GM23338 (cell line): Measurements from ENCODE around the gene TMEM51. TPM values are rescaled to one million over a fixed set of nuclear protein-coding genes. Genes with fewer than 3 reads are reported as not detected.

Experiments
- ATAC-seq: fragments of 200-7000 bp; cut with Tn5 transposase; 3 replicates; pipeline ENCODE4 v1.9.1; 2020
- DNase-seq: peaks from one replicate; pipeline ENCODE4 v3.0.0-alpha.2; 2015; ENCODE audit warnings: low spot score
- H2AFZ ChIP-seq: fragments of 200-600 bp; sonication (generic); 2 replicates; pipeline ENCODE4 v1.8.0; 2016; ENCODE audit warnings: antibody characterized with exemption, mild to moderate bottlenecking, moderate library complexity
- H3F3A ChIP-seq: fragments of 200-600 bp; sonication (generic); replicated peaks from 2 replicates; pipeline ENCODE4 v1.8.0; 2017; ENCODE audit warnings: antibody characterized with exemption, mixed run types, low read depth
- H3K27ac ChIP-seq: fragments of 200-600 bp; sonication (generic); 2 replicates; pipeline ENCODE4 v1.6.1; 2016; ENCODE audit warnings: low read depth
- H3K27me3 ChIP-seq: fragments of 200-600 bp; sonication (generic); 2 replicates; pipeline ENCODE4 v1.8.0; 2016; ENCODE audit warnings: mild to moderate bottlenecking, mixed run types, moderate library complexity; ENCODE audit not compliant: insufficient read depth
- H3K36me3 ChIP-seq: fragments of 200-600 bp; sonication (generic); 2 replicates; pipeline ENCODE4 v1.8.0; 2016; ENCODE audit warnings: mild to moderate bottlenecking; ENCODE audit not compliant: insufficient read depth
- H3K4me1 ChIP-seq: fragments of 200-600 bp; sonication (generic); 2 replicates; pipeline ENCODE4 v1.8.0; 2016; ENCODE audit warnings: mild to moderate bottlenecking, moderate library complexity; ENCODE audit not compliant: insufficient read depth
- H3K4me2 ChIP-seq: fragments of 200-600 bp; sonication (generic); 2 replicates; pipeline ENCODE4 v1.7.1; 2017; ENCODE audit warnings: mixed run types
- H3K4me3 ChIP-seq: fragments of 200-600 bp; sonication (generic); 2 replicates; pipeline ENCODE4 v1.6.1; 2016; ENCODE audit warnings: mixed run types
- H3K79me2 ChIP-seq: fragments of 200-600 bp; sonication (generic); replicated peaks from 2 replicates; pipeline ENCODE4 v1.8.0; 2017; ENCODE audit warnings: mild to moderate bottlenecking; ENCODE audit not compliant: insufficient read depth
- H3K9me2 ChIP-seq: fragments of 200-600 bp; sonication (generic); 2 replicates; pipeline ENCODE4 v1.8.0; 2017; ENCODE audit not compliant: insufficient read depth
- H4K20me1 ChIP-seq: fragments of 200-600 bp; sonication (generic); replicated peaks from 2 replicates; pipeline ENCODE4 v1.8.0; 2017; ENCODE audit warnings: mild to moderate bottlenecking; ENCODE audit not compliant: insufficient read depth
- H3K27ac Mint-ChIP-seq: 2 replicates; pipeline ENCODE4 v1.8.0; 2020; ENCODE audit warnings: inconsistent platforms, mild to moderate bottlenecking, moderate library complexity, mixed read lengths
- H3K27me3 Mint-ChIP-seq: 3 replicates; pipeline ENCODE4 v1.8.0; 2022; ENCODE audit warnings: low read depth, mild to moderate bottlenecking, moderate library complexity, mixed read lengths, inconsistent platforms; ENCODE audit not compliant: insufficient read depth, poor library complexity
- H3K36me3 Mint-ChIP-seq: 3 replicates; pipeline ENCODE4 v1.8.0; 2021; ENCODE audit warnings: low read depth, mild to moderate bottlenecking, inconsistent platforms, moderate library complexity, mixed read lengths
- H3K4me1 Mint-ChIP-seq: 3 replicates; pipeline ENCODE4 v1.8.0; 2020; ENCODE audit warnings: mild to moderate bottlenecking, inconsistent platforms, mixed read lengths
- H3K4me3 Mint-ChIP-seq: 3 replicates; pipeline ENCODE4 v1.8.0; 2021; ENCODE audit warnings: moderate library complexity, mild to moderate bottlenecking, inconsistent platforms, mixed read lengths
- H3K9me3 Mint-ChIP-seq: 3 replicates; pipeline ENCODE4 v1.8.0; 2020; ENCODE audit warnings: moderate library complexity, mild to moderate bottlenecking, inconsistent platforms, mixed read lengths
- STAT1 ChIP-seq: IDR thresholded peaks from one replicate; pipeline ENCODE4 v1.6.1; 2016; ENCODE audit warnings: antibody characterized with exemption; ENCODE audit not compliant: unreplicated experiment
- polyA plus RNA-seq: library from polyadenylated mRNA; unstranded; fragments of >200 nt; fragmentation: Nextera tagmentation; extraction: Ambion mirVana; gene quantifications from 2 replicates; pipeline ENCODE4 v1.2.1, GENCODE V29; 2016
- total RNA-seq: library from RNA; depleted of rRNA; stranded (reverse); fragments of >200 nt; shearing (Covaris generic); gene quantifications from 2 replicates; pipeline ENCODE4 v1.2.3, GENCODE V29; 2014
- TF ChIP-seq, protein P1 (sequence below): IDR thresholded peaks from 2 replicates; pipeline ENCODE4 v1.6.1; 2016; ENCODE audit warnings: antibody characterized with exemption
- TF ChIP-seq, protein P2 (sequence below): fragments of 250-450 bp; sonication (Bioruptor Pico); IDR thresholded peaks from 2 replicates; pipeline ENCODE4 v1.5.0; 2020; ENCODE audit warnings: mild to moderate bottlenecking, moderate library complexity
- TF ChIP-seq, protein P3 (sequence below), 2 experiments: fragments of 200-600 bp in 1 of 2; sonication (generic) in 1 of 2; conservative IDR thresholded peaks; 2 replicates each; pipeline versions ENCODE4 v1.5.1 to v1.6.1; 2016 to 2017; ENCODE audit warnings: antibody characterized with exemption in 2 of 2, low read depth in 2 of 2, mild to moderate bottlenecking in 2 of 2, moderate library complexity in 1 of 2
- TF ChIP-seq, protein P4 (sequence below): IDR thresholded peaks from one replicate; pipeline ENCODE4 v1.6.1; 2018; ENCODE audit warnings: antibody characterized with exemption; ENCODE audit not compliant: unreplicated experiment

The TMEM51 gene
- total and polyA plus RNA-seq, 2 experiments from 2014 or later, result 4.0 to 5.2 TPM

DNA sequence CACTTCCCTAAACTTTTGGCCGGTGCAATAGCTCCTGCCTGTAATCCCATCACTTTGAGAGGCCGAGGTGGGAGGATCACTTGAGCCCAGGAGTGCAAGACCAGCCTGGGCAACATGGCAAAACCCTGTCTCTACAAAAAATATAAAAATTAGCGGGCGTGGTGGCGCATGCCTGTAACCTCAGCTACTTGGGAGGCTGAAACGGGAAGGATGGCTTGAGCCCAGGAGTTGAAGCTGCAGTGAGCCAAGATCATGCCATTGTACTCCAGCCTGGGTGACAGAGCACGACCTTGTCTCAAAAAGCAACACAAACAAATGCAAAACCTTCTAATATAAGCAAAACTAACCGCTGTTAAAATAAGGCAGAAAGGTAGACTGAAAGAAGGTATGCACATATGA lies 25.9 kb downstream of the TMEM51 start:
- peak overlapping the region; percentile 74; the same call in 1 of the 2 replicates for H3K27ac Mint-ChIP-seq
- no peak overlapping the region for H3K4me2 ChIP-seq
- no peak overlapping the region for H3K4me3 Mint-ChIP-seq

More for the DNA sequence above, 25.9 kb downstream of the TMEM51 start:
- no peak for DNase-seq
- Mint-ChIP-seq H3K4me1 (peaks cover 52% of the 10 kb centered on the region), H3K9me3 (no peaks in the 10 kb centered on the region), H3K27me3 (peaks cover 5% of the 10 kb centered on the region), H3K36me3 (no peaks in the 10 kb centered on the region; the same call in 2 of the 3 replicates)
- no peak for ATAC-seq
- Histone ChIP-seq H3K36me3 (no peaks in the 10 kb centered on the region), H3K79me2 (no peaks in the 10 kb centered on the region; the same call in 1 of the 2 replicates), H2AFZ (no peak overlapping the region), H3F3A (0 out of 2 replicates have a peak, but pooled peaks cover 5% of the 10 kb centered on the region), H3K9me2 (no peaks in the 10 kb centered on the region), H3K4me1 (peaks cover 8% of the 10 kb centered on the region; the same call in 1 of the 2 replicates), H3K4me3 (no peak overlapping the region), H3K27me3 (no peaks in the 10 kb centered on the region), H4K20me1 (peaks cover 4% of the 10 kb centered on the region; the same call in 1 of the 2 replicates), H3K27ac (0 out of 2 replicates have a peak overlapping the region, but pooled peaks have one; percentile 84)
- TF ChIP-seq STAT1, result no peak
- TF ChIP-seq, protein P1, sequence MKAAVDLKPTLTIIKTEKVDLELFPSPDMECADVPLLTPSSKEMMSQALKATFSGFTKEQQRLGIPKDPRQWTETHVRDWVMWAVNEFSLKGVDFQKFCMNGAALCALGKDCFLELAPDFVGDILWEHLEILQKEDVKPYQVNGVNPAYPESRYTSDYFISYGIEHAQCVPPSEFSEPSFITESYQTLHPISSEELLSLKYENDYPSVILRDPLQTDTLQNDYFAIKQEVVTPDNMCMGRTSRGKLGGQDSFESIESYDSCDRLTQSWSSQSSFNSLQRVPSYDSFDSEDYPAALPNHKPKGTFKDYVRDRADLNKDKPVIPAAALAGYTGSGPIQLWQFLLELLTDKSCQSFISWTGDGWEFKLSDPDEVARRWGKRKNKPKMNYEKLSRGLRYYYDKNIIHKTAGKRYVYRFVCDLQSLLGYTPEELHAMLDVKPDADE, result no peak
- TF ChIP-seq, protein P2, sequence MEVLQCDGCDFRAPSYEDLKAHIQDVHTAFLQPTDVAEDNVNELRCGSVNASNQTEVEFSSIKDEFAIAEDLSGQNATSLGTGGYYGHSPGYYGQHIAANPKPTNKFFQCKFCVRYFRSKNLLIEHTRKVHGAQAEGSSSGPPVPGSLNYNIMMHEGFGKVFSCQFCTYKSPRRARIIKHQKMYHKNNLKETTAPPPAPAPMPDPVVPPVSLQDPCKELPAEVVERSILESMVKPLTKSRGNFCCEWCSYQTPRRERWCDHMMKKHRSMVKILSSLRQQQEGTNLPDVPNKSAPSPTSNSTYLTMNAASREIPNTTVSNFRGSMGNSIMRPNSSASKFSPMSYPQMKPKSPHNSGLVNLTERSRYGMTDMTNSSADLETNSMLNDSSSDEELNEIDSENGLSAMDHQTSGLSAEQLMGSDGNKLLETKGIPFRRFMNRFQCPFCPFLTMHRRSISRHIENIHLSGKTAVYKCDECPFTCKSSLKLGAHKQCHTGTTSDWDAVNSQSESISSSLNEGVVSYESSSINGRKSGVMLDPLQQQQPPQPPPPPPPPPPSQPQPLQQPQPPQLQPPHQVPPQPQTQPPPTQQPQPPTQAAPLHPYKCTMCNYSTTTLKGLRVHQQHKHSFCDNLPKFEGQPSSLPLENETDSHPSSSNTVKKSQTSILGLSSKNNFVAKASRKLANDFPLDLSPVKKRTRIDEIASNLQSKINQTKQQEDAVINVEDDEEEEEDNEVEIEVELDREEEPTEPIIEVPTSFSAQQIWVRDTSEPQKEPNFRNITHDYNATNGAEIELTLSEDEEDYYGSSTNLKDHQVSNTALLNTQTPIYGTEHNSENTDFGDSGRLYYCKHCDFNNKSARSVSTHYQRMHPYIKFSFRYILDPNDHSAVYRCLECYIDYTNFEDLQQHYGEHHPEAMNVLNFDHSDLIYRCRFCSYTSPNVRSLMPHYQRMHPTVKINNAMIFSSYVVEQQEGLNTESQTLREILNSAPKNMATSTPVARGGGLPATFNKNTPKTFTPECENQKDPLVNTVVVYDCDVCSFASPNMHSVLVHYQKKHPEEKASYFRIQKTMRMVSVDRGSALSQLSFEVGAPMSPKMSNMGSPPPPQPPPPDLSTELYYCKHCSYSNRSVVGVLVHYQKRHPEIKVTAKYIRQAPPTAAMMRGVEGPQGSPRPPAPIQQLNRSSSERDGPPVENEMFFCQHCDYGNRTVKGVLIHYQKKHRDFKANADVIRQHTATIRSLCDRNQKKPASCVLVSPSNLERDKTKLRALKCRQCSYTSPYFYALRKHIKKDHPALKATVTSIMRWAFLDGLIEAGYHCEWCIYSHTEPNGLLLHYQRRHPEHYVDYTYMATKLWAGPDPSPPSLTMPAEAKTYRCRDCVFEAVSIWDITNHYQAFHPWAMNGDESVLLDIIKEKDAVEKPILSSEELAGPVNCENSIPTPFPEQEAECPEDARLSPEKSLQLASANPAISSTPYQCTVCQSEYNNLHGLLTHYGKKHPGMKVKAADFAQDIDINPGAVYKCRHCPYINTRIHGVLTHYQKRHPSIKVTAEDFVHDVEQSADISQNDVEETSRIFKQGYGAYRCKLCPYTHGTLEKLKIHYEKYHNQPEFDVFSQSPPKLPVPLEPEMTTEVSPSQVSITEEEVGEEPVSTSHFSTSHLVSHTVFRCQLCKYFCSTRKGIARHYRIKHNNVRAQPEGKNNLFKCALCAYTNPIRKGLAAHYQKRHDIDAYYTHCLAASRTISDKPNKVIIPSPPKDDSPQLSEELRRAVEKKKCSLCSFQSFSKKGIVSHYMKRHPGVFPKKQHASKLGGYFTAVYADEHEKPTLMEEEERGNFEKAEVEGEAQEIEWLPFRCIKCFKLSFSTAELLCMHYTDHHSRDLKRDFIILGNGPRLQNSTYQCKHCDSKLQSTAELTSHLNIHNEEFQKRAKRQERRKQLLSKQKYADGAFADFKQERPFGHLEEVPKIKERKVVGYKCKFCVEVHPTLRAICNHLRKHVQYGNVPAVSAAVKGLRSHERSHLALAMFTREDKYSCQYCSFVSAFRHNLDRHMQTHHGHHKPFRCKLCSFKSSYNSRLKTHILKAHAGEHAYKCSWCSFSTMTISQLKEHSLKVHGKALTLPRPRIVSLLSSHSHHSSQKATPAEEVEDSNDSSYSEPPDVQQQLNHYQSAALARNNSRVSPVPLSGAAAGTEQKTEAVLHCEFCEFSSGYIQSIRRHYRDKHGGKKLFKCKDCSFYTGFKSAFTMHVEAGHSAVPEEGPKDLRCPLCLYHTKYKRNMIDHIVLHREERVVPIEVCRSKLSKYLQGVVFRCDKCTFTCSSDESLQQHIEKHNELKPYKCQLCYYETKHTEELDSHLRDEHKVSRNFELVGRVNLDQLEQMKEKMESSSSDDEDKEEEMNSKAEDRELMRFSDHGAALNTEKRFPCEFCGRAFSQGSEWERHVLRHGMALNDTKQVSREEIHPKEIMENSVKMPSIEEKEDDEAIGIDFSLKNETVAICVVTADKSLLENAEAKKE (CRISPR knock-in tag), result no peak
- TF ChIP-seq, protein P3, sequence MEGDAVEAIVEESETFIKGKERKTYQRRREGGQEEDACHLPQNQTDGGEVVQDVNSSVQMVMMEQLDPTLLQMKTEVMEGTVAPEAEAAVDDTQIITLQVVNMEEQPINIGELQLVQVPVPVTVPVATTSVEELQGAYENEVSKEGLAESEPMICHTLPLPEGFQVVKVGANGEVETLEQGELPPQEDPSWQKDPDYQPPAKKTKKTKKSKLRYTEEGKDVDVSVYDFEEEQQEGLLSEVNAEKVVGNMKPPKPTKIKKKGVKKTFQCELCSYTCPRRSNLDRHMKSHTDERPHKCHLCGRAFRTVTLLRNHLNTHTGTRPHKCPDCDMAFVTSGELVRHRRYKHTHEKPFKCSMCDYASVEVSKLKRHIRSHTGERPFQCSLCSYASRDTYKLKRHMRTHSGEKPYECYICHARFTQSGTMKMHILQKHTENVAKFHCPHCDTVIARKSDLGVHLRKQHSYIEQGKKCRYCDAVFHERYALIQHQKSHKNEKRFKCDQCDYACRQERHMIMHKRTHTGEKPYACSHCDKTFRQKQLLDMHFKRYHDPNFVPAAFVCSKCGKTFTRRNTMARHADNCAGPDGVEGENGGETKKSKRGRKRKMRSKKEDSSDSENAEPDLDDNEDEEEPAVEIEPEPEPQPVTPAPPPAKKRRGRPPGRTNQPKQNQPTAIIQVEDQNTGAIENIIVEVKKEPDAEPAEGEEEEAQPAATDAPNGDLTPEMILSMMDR (conservative IDR thresholded peaks at IDR 0.05; ENCODE audit: low read depth in 2 of 2), result no peak
- TF ChIP-seq, protein P4, sequence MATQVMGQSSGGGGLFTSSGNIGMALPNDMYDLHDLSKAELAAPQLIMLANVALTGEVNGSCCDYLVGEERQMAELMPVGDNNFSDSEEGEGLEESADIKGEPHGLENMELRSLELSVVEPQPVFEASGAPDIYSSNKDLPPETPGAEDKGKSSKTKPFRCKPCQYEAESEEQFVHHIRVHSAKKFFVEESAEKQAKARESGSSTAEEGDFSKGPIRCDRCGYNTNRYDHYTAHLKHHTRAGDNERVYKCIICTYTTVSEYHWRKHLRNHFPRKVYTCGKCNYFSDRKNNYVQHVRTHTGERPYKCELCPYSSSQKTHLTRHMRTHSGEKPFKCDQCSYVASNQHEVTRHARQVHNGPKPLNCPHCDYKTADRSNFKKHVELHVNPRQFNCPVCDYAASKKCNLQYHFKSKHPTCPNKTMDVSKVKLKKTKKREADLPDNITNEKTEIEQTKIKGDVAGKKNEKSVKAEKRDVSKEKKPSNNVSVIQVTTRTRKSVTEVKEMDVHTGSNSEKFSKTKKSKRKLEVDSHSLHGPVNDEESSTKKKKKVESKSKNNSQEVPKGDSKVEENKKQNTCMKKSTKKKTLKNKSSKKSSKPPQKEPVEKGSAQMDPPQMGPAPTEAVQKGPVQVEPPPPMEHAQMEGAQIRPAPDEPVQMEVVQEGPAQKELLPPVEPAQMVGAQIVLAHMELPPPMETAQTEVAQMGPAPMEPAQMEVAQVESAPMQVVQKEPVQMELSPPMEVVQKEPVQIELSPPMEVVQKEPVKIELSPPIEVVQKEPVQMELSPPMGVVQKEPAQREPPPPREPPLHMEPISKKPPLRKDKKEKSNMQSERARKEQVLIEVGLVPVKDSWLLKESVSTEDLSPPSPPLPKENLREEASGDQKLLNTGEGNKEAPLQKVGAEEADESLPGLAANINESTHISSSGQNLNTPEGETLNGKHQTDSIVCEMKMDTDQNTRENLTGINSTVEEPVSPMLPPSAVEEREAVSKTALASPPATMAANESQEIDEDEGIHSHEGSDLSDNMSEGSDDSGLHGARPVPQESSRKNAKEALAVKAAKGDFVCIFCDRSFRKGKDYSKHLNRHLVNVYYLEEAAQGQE, result no peak
